Stimulated activated naive CD8-positive, alpha-beta T cell treated with anti-CD3 and anti-CD28 coated beads, Interleukin-15, Interleukin-2, amounts not matched to agents 100 U/mL and 50 U/mL, for 24 hours (primary cell): ENCODE measurements around the gene ARL14EPL.
"Not testable (repeated sequence)": the region's sequence is repeated elsewhere in the genome, so short reads cannot be mapped to it uniquely, and the experiment has no call there.

Experiments
- ATAC-seq: fragments of 150-1000 bp; cut with Tn5 transposase; one replicate; pipeline ENCODE4 v1.10.0; 2021
- DNase-seq: peaks from one replicate; pipeline ENCODE4 v3.0.0; 2021

The ARL14EPL gene

DNA sequence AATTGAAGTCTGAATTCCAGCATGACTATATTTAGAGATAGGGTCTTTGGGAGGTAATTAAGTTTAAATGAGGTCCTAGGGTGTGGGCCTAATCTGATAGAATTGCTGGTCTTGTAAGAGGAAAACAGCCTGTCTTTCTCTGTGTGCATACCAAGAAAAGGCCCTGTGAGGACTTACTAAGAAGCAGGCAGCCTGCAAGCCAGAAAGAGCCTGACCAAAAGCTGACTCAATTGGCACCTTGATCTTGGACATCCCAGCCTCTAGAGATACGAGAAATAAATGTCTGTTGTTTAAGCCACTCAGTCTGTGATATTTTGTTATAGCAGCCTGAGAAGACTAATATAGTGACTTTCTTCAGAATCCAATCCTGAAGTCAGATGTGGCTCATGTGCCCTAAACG is 14.6 kb downstream of the ARL14EPL start:
- no peak for DNase-seq
- ATAC-seq = no peak

DNA sequence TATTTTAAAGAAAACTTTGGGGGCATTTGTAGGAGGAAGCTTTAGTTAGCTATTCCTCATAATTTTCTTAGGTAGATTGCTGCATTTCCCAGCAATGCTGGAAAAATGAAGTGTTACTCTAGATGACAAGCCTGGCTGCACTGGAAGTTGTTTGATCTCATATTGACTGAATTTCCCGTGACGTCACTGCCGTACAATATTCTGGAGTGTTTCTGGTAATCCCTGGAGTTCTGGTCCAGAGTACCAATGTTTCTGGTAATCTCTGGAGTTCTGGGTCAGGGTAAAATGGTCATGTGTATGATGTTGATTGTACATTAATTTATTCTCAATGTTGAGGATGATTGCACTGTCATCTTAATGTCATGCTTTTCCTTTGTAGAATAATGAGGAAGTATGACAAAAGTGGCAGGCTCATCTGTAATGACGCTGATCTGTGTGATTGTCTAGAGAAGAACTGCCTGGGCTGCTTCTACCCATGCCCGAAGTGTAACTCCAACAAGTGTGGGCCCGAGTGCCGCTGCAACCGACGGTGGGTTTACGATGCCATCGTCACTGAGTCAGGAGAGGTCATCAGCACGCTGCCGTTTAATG is 26.2 kb downstream of the ARL14EPL start:
- ATAC-seq = no peak
- no peak for DNase-seq

- DNase-seq (no peak), ATAC-seq (no peak)
These were observed 30.1 kb downstream of the ARL14EPL start for GRCh38 chr5:116062352-116062751.

DNA sequence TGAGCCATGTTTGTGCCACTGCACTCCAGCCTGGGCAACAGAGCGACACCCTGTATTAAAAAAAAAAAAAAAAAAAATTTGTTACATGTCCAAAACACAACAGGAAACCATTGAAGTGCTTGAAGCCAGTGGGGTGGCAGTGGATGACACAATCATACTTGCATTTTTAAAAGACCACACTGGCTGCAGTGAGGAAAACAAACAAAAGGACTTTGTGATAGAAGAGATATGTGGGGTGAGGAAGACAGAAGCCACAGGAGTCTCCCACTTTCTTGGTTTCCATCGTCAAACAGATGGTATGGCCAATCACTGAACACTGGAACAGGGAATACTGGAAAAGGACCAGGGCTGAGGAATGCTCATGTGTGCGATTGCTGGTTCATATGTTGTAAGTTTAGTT is 31.7 kb downstream of the ARL14EPL start:
- ATAC-seq (no peak), DNase-seq (no peak)

- peak; percentile 35 for DNase-seq
These were observed 35.9 kb downstream of the ARL14EPL start for GRCh38 chr5:116068028-116068632.

DNA sequence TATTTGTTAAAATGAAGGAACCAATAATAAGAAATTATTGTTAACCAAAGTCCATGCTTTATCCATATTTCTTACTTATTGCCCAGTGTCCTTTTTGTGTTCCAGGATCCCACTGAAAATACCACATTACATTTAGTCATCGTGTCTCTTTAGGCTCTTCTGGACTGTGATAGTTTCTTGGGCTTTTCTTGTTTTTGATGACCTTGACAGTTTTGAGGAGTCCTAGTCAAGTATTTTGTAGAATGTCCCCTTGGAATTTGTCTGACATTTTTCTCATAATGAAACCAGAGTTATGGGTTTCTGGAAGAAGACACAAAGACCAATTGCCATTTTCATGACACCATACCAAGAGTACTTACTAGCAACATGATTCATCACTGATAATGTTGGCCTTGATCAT is 38.9 kb downstream of the ARL14EPL start:
- ATAC-seq (no peak), DNase-seq (no peak)

More at GRCh38 chr5:116068028-116068632, 35.9 kb downstream of the ARL14EPL start:
- no peak for ATAC-seq

DNA sequence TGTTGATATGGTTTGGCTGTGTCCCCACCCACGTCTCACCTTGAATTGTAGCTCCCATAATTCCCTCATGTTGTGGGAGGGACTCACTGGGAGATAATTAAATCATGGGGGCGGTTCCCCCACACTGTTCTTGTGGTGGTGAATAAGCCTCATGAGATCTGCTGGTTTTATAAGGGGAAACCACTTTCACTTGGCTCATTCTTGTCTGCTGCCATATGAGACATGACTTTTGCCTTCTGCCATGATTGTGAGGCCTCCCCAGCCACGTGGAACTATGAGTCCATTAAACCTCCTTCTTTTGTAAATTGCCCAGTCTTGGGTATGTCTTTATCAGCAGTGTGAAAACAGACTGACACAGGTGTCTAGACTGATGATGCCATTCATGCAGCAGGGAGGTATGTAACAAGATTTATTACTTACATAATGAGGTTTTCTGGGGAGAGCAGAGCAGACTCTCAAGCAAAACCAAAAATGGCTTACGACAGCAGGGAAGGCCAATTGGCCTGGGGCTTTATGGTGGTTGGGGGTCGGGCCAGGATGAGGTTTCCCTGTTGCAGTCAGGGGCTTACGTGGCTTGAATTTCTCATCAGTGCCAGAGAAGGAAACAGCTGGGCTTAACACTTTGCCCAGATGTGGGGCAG is 43.0 kb downstream of the ARL14EPL start:
- DNase-seq (peak; percentile 23), ATAC-seq (peak; percentile 36)

- DNase-seq (peak; percentile 24), ATAC-seq (peak; percentile 93)
These were observed 44.2 kb downstream of the ARL14EPL start for GRCh38 chr5:116076496-116076895.

DNA sequence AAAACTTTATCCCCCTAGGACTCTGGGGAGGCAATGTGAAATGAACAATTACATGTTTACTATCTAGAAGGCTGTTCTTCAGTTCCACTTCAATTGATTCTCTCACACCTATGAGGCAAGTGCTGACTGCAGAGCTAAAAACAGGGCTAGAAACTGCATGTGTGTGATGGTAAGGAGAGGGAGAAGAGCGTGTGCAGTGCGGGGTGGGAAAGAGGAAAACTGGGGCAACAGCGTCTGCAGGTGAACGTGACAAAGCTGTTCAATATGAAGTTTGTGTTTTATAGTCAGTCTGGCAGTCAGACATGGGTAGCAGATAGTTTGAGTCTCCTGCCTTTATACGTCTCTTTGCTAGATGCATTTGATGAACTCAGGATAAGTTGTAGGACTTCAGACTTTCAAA is 45.9 kb downstream of the ARL14EPL start:
- DNase-seq = no peak
- ATAC-seq = no peak

- peak; percentile 36 for ATAC-seq
These were observed 52.0 kb downstream of the ARL14EPL start for GRCh38 chr5:116084287-116084691.

DNA sequence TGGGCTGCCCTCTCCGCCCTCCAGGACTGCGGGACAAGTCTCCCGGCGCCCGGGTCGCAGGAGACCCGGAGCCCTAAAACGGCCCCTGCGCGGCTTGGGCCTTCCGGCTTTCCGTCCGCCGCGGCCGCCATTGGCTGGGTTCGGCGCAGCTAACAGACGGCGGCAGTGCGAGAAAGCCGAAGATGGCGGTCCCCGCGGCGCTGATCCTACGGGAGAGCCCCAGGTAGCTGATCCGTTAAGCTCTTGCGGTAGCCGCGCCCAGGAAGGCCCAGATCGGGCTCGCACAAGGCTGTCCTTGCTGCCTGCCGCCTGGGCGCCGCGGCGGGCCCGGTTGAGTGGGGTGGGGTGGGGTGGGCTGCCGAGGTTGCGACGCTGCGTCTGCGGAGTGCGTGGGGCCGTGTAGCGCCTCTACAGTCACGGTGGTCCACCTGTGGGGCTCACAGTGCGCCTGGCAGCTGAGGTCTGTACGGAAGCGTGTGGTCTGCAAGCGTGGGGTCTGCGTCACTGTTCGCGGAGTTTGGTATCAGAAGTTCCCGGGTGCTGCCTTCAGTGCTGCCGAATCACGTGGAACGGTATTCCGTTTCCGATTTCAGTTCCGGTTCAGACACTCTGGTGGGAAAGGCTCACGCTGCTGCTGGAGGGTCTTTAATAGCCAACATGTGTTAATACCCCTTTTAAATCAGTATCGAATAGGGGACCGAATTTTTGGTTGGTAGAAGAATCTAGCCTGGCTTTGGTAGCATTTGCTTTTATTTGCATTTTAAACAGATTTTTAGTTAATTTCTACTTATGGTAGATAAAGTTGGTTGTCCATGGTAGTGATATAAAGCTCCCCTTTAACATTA is 52.8 kb downstream of the ARL14EPL start, which contains the start of gene COMMD10:
COMMD10 (plus strand) TSS at position 155 of the 845 bp plus-strand sequence.
- DNase-seq (peak; percentile 80), ATAC-seq (peak; percentile 96)

More at GRCh38 chr5:116084287-116084691, 52.0 kb downstream of the ARL14EPL start:
- peak; percentile 43 for DNase-seq

DNA sequence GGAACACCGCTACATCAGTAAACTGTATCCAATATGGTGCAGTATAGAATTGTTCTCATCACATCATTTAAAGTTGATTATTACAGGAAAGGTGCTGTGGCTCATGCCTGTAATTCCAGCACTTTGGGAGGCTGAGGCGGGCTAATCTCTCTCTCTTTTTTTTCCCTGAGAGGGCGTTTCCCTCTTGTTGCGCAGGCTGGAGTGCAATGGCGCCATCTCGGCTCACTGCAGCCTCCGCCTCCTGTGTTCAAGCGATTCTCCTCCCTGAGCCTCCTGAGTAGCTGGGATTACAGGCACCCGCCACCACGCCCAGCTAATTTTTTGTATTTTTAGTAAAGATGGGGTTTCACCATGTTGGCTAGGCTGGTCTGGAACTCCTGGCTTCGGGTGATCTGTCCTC is 54.0 kb downstream of the ARL14EPL start:
- not testable (repeated sequence) for DNase-seq, ATAC-seq

DNA sequence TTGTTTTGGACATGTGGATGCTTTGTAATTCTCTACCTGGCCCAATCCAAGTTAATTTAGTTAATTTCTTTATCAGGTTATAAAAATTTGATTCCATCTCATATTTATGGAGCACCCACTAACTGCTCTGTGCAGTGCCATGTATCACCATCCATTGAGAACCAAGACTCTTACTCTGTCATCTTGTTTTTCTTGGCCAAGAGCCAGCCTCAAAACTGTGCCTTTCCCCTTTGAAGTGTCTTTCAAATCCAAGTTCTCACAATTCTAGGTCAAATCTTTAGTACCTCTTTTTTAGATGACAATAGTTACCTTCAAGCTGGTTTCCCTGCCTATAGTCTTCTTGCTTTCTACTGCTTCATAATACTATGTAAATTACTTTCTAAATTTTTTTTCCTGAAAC is 55.8 kb downstream of the ARL14EPL start:
- DNase-seq = no peak
- no peak for ATAC-seq

DNA sequence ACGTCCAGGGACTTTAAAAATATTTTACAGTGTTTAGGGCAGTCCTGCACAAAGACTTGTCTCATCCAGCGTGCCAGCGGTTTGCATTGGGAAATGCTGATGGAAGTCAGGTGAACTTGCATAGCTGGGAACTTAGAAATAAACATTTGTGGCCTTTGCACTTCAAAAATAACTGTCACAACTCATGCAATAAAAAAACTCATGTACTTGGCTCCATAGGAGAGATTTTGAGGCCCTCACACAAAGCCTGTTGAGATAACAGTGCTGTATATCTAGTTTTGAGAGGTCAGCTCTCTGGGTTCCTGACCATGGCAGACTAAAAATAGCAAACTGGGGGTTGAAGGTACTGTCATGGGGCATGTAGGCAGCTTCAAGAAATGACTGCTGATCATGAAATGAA is 58.0 kb downstream of the ARL14EPL start:
- no peak for ATAC-seq
- no peak for DNase-seq

- ATAC-seq (no peak), DNase-seq (no peak)
These were observed 59.1 kb downstream of the ARL14EPL start for GRCh38 chr5:116091416-116091815.

DNA sequence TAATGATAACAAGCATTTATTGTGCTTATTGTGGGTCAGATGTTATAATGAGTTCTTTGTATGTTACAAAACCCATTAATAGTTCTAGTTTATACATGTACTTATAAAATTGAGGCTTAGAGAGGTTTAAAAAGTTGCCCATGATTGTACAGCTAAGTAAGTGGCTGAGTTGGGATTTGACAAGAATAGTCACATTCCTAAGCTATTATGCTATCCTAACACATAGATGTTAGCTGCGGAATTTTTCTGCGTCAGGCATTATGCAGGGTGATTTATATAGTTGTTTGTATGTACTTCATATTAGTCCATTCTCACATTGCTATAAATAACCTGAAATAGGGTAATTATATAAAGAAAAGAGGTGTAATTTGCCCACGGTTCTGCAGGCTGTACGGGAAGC is 65.0 kb downstream of the ARL14EPL start:
- ATAC-seq = no peak
- DNase-seq = no peak

- ATAC-seq = no peak
- DNase-seq = no peak
These were observed 66.7 kb downstream of the ARL14EPL start for GRCh38 chr5:116098998-116099397.

GRCh38 chr5:116104941-116105340 is 72.7 kb downstream of the ARL14EPL start:
- not testable (repeated sequence) for DNase-seq, ATAC-seq
